HCT116 (cell line): ENCODE measurements around the gene ZSCAN21. TPM values are rescaled to one million over a fixed set of nuclear protein-coding genes. Genes with fewer than 3 reads are reported as not detected.

Source experiments
- ATAC-seq: fragments of 200-7000 bp; cut with Tn5 transposase; 2 replicates; pipeline ENCODE4 v1.9.1; 2020; ENCODE audit warnings: mild to moderate bottlenecking, moderate library complexity
- BruUV-seq: library from RNA; stranded (reverse); fragments of 400-500 nt; replicated peaks from 2 replicates; lab custom pipeline; 2021; lab: Mats Ljungman, UMichigan
- CTCF ChIA-PET: fragments of 300-600 bp; sonication (Branson Sonifier 250); formaldehyde crosslinking; loops from one replicate; lab custom pipeline; 2021; ENCODE audit warnings: antibody characterized with exemption; lab: Charles Lee
- POLR2A ChIA-PET: fragments of 300-600, 350-600 bp; sonication (Branson Sonifier 250); formaldehyde crosslinking; loops from one replicate; lab custom pipeline; 2021; ENCODE audit warnings: antibody characterized with exemption; lab: Charles Lee
- RAD21 ChIA-PET, 2 experiments: fragments of 300-600 bp; sonication (Branson Sonifier 250); formaldehyde crosslinking; loops; one replicate each; lab custom pipeline; 2023; ENCODE audit warnings: low total read pairs in 2 of 2; ENCODE audit not compliant: uncharacterized antibody in 2 of 2, unreplicated experiment in 2 of 2, low non-redundant PET in 1 of 2; lab: Charles Lee
- DNase-seq: peaks from one replicate; pipeline ENCODE4 v3.0.0-alpha.2; 2010; ENCODE audit warnings: low read depth, low spot score
- H2AFZ ChIP-seq: fragments of 200-600 bp; shearing (Covaris generic), sonication (generic); 2 replicates; pipeline ENCODE4 v1.6.1; 2017; ENCODE audit warnings: low read depth, mixed run types, mixed read lengths, antibody characterized with exemption, low read length; ENCODE audit not compliant: poor library complexity, severe bottlenecking
- H3K27ac ChIP-seq: 2 replicates; pipeline ENCODE4 v1.5.1; 2012; ENCODE audit warnings: low read depth, low read length
- H3K27me3 ChIP-seq: fragments of 200-600 bp; sonication (generic); 2 replicates; pipeline ENCODE4 v1.6.1; 2016; ENCODE audit warnings: mixed run types, low read length, mixed read lengths; ENCODE audit not compliant: insufficient read depth
- H3K36me3 ChIP-seq, 2 experiments: fragments of 200-500 bp in 1 of 2; fragments of 200-600 bp in 1 of 2; sonication (Bioruptor generic) in 1 of 2; sonication (generic) in 1 of 2; 2 replicates each; pipeline versions ENCODE4 v1.5.1 to v1.6.1; 2014 to 2016; ENCODE audit warnings: low read length in 2 of 2, inconsistent platforms in 1 of 2, mixed read lengths in 1 of 2, mixed run types in 1 of 2; ENCODE audit not compliant: insufficient read depth in 2 of 2, control insufficient read depth in 1 of 2
- H3K4me1 ChIP-seq, 2 experiments: fragments of 200-600 bp in 1 of 2; sonication (generic) in 1 of 2; 2 replicates each; pipeline versions ENCODE4 v1.5.1 to v1.6.1; 2012 to 2017; ENCODE audit warnings: low read length in 2 of 2, inconsistent platforms in 1 of 2, mild to moderate bottlenecking in 1 of 2, mixed read lengths in 1 of 2, mixed run types in 1 of 2, moderate library complexity in 1 of 2; ENCODE audit not compliant: insufficient read depth in 2 of 2, control insufficient read depth in 1 of 2
- H3K4me2 ChIP-seq: fragments of 200-600 bp; sonication (generic); 2 replicates; pipeline ENCODE4 v1.6.1; 2017; ENCODE audit warnings: mixed run types, low read length, mixed read lengths
- H3K4me3 ChIP-seq, 2 experiments: fragments of 200-600 bp in 1 of 2; sonication (generic) in 1 of 2; replicated peaks in 1 of 2; 2 replicates each; pipeline ENCODE4 v1.5.1; 2011 to 2016; ENCODE audit warnings: low read length in 2 of 2, control low read depth in 1 of 2, low read depth in 1 of 2, mild to moderate bottlenecking in 1 of 2, mixed read lengths in 1 of 2, mixed run types in 1 of 2
- H3K79me2 ChIP-seq: fragments of 200-600 bp; sonication (generic); 2 replicates; pipeline ENCODE4 v1.6.1; 2017; ENCODE audit warnings: mild to moderate bottlenecking, mixed run types, low read length, moderate library complexity, mixed read lengths; ENCODE audit not compliant: insufficient read depth
- H3K9ac ChIP-seq: fragments of 200-600 bp; sonication (generic); 2 replicates; pipeline ENCODE4 v1.6.1; 2016; ENCODE audit warnings: low read length, mixed read lengths
- H3K9me2 ChIP-seq: fragments of 200-600 bp; sonication (generic), shearing (Covaris generic); 2 replicates; pipeline ENCODE4 v1.6.1; 2017; ENCODE audit warnings: mixed run types, mild to moderate bottlenecking, moderate library complexity; ENCODE audit not compliant: insufficient read depth
- H3K9me3 ChIP-seq, 2 experiments: fragments of 200-500 bp in 1 of 2; fragments of 200-600 bp in 1 of 2; sonication (Bioruptor generic) in 1 of 2; sonication (generic) in 1 of 2; 2 replicates each; pipeline ENCODE4 v1.6.1; 2014 to 2017; ENCODE audit warnings: low read length in 2 of 2, mixed read lengths in 2 of 2, inconsistent platforms in 1 of 2, low read depth in 1 of 2, mild to moderate bottlenecking in 1 of 2, mixed run types in 1 of 2, moderate library complexity in 1 of 2; ENCODE audit not compliant: control insufficient read depth in 1 of 2, insufficient read depth in 1 of 2
- H4K20me1 ChIP-seq: fragments of 200-600 bp; sonication (generic), shearing (Covaris generic); 2 replicates; pipeline ENCODE4 v1.6.1; 2017; ENCODE audit warnings: mixed run types, mild to moderate bottlenecking, moderate library complexity; ENCODE audit not compliant: insufficient read depth
- CEBPB ChIP-seq: IDR thresholded peaks from 2 replicates; pipeline ENCODE4 v1.6.1; 2012; ENCODE audit warnings: low read depth
- EGR1 ChIP-seq: IDR thresholded peaks from 2 replicates; pipeline ENCODE4 v1.6.1; 2012; ENCODE audit warnings: low read depth
- EZH2 ChIP-seq: fragments of 200-600 bp; sonication (generic); IDR thresholded peaks from 2 replicates; pipeline ENCODE4 v1.6.1; 2017; ENCODE audit warnings: antibody characterized with exemption, mixed run types
- EZH2phosphoT487 ChIP-seq: fragments of 200-600 bp; IDR thresholded peaks from 2 replicates; pipeline ENCODE4 v1.6.1; 2018; ENCODE audit warnings: antibody characterized with exemption, borderline replicate concordance
- JUND ChIP-seq: IDR thresholded peaks from 2 replicates; pipeline ENCODE4 v1.6.1; 2012
- MAX ChIP-seq: IDR thresholded peaks from 2 replicates; pipeline ENCODE4 v1.6.1; 2012
- POLR2A ChIP-seq: IDR thresholded peaks from 2 replicates; pipeline ENCODE4 v1.7.0; 2011; ENCODE audit warnings: borderline replicate concordance; ENCODE audit not compliant: insufficient read depth, insufficient read length; ENCODE audit errors: extremely low read depth
- RAD21 ChIP-seq: IDR thresholded peaks from 2 replicates; pipeline ENCODE4 v1.6.1; 2012; ENCODE audit warnings: low read depth, mild to moderate bottlenecking
- SIN3A ChIP-seq: IDR thresholded peaks from 2 replicates; pipeline ENCODE4 v1.6.1; 2012; ENCODE audit warnings: low read depth
- SP1 ChIP-seq: IDR thresholded peaks from 2 replicates; pipeline ENCODE4 v1.6.1; 2012; ENCODE audit warnings: low read depth
- YY1 ChIP-seq: IDR thresholded peaks from 2 replicates; pipeline ENCODE4 v1.6.1; 2011; ENCODE audit warnings: low read length, low read depth, moderate library complexity, mild to moderate bottlenecking; ENCODE audit not compliant: insufficient replicate concordance; ENCODE audit errors: extremely low read depth
- ZFX ChIP-seq: fragments of 450-650 bp; IDR thresholded peaks from 2 replicates; pipeline ENCODE4 v1.6.1; 2017
- ZNF274 ChIP-seq: fragments of 200-500 bp; sonication (Bioruptor generic); IDR thresholded peaks from 2 replicates; pipeline ENCODE4 v1.6.1; 2014; ENCODE audit warnings: mild to moderate bottlenecking, low read depth, low read length, inconsistent platforms
- intact Hi-C: fragments of 100-400 bp; cut with micrococcal nuclease; formaldehyde crosslinking; loops from 2 replicates; pipeline ENCODE4 v1.10.0; 2022
- total RNA-seq: library from RNA; stranded (reverse); gene quantifications from one replicate; pipeline ENCODE4 v1.2.1, GENCODE V29; 2021; ENCODE audit not compliant: unreplicated experiment

ZSCAN21 gene
- total RNA-seq, 1 experiment from 2014 or later, result 10.3 TPM

DNA sequence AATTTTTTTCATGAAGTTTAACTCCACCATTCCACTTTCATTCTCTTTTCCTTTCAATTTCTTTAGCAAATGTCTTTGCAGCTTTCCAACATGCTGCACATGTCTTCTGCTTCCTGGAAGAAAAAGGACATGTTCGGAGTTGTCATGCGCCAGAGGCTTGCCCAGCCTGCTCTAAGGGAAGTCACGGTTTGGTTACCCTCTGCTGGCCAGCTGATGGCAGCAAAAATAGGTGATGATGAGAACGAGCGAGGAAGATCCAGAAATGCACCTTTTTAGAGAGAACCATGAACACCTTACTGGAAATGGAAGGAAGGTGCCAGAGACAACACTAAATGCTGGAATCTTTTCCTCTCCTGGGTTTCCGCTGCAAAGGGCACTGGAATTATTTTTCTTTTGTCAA is 4.9 kb upstream of the ZSCAN21 start:
- Histone ChIP-seq H4K20me1 (no peaks in the 10 kb centered on the region), H3K9me3 (no peaks in the 10 kb centered on the region), H3K9ac (no peak overlapping the region), H3K36me3 (no peaks in the 10 kb centered on the region), H3K4me2 (no peak overlapping the region), H2AFZ (no peak overlapping the region), H3K27ac (no peak overlapping the region), H3K4me1 (peaks cover 3 to 16% of the 10 kb centered on the region in 2 experiments; a peak in 3 of 4 replicates), H3K79me2 (no peaks in the 10 kb centered on the region; the same call in 1 of the 2 replicates), H3K27me3 (no peaks in the 10 kb centered on the region), H3K9me2 (no peaks in the 10 kb centered on the region), H3K4me3 (no peak overlapping the region)
- POLR2A ChIA-PET, result no interaction called here
- no TSS peak for BruUV-seq
- RAD21 ChIA-PET, result no interaction called here
- no peak for DNase-seq
- CTCF ChIA-PET, result no interaction called here
- no peak for ATAC-seq
- TF ChIP-seq CEBPB (no peak), SIN3A (no peak), JUND (no peak), RAD21 (no peak; the same call in 1 of the 2 replicates), ZFX (no peak), POLR2A (no peak), ZNF274 (no peak), EGR1 (no peak), SP1 (no peak), EZH2phosphoT487 (no peak), EZH2 (no peak)
- intact Hi-C loops, result no loop called here

- TF ChIP-seq SIN3A (no peak), YY1 (no peak), EGR1 (no peak), EZH2 (no peak), MAX (no peak)
These were observed 894 bp upstream of the ZSCAN21 start for GRCh38 chr7:100048680-100049079.

More at GRCh38 chr7:100048680-100049079, 894 bp upstream of the ZSCAN21 start:
- CTCF ChIA-PET, result no interaction called here
- DNase-seq, result no peak
- POLR2A ChIA-PET, result interaction anchor here (1.6 kb wide), 1 partner anchor 33 kb away, joined by 5 read pairs; the partner anchor contains the start of gene ZKSCAN1
- H3K9me2 ChIP-seq, result no peaks in the 10 kb centered on the region
- no peaks in the 10 kb centered on the region for H3K27me3 ChIP-seq
- H3K27ac ChIP-seq, result no peak overlapping the region
- intact Hi-C loops, result loop anchor here (2.0 kb wide), 1 partner anchor 52 kb away; the partner anchor contains the start of genes AP4M1 and MCM7
- no peak overlapping the region for H3K4me2 ChIP-seq
- RAD21 ChIA-PET, result no interaction called here
- no peak overlapping the region for H3K9ac ChIP-seq
- peaks cover 14% of the 10 kb centered on the region for H3K79me2 ChIP-seq
- no TSS peak for BruUV-seq
- H4K20me1 ChIP-seq, result no peaks in the 10 kb centered on the region
- no peak for ATAC-seq
- no peaks in the 10 kb centered on the region for H3K9me3 ChIP-seq
- no peak overlapping the region for H3K4me3 ChIP-seq
- H3K4me1 ChIP-seq, result peaks cover 10 to 16% of the 10 kb centered on the region in 2 experiments; a peak in 2 of 4 replicates
- H2AFZ ChIP-seq, result peak overlapping the region; percentile 57
- H3K36me3 ChIP-seq, result peaks cover 0 to 3% of the 10 kb centered on the region in 2 experiments; a peak in 1 of 4 replicates
